Spleen (tissue), 11 donors: ENCODE results near the gene HNRNPA1. TPM values are rescaled to one million over a fixed set of nuclear protein-coding genes. Genes with fewer than 3 reads are reported as not detected.
"Not testable (repeated sequence)": the region's sequence is repeated elsewhere in the genome, so short reads cannot be mapped to it uniquely, and the experiment has no call there.

ENCODE experiments used
- DNase-seq: peaks from one replicate; pipeline ENCODE4 v3.0.0-alpha.2; 2020
- H3K27ac ChIP-seq, 8 donors: fragments of 200-600 bp; sonication (generic) in 7 of 8; 1 replicate in 4 of 8; 2 replicates in 4 of 8; pipeline versions ENCODE4 v1.5.0 to v1.8.0; 2016 to 2021; ENCODE audit warnings: inconsistent platforms in 4 of 8, mild to moderate bottlenecking in 4 of 8, moderate library complexity in 1 of 8
- H3K27me3 ChIP-seq, 7 donors: fragments of 200-600 bp; sonication (generic) in 6 of 7; replicated peaks in 1 of 7; 1 replicate in 4 of 7; 2 replicates in 3 of 7; pipeline versions ENCODE4 v1.5.0 to v1.8.0; 2016 to 2021; ENCODE audit warnings: inconsistent platforms in 3 of 7, mild to moderate bottlenecking in 1 of 7
- H3K36me3 ChIP-seq, 6 donors: fragments of 200-600 bp; sonication (generic) in 5 of 6; 1 replicate in 4 of 6; 2 replicates in 2 of 6; pipeline versions ENCODE4 v1.5.0 to v1.8.0; 2016 to 2021; ENCODE audit warnings: inconsistent platforms in 2 of 6
- H3K4me1 ChIP-seq, 6 donors: fragments of 200-600 bp; sonication (generic) in 5 of 6; 1 replicate in 3 of 6; 2 replicates in 3 of 6; pipeline versions ENCODE4 v1.5.0 to v1.8.0; 2016 to 2021; ENCODE audit warnings: inconsistent platforms in 3 of 6
- H3K4me3 ChIP-seq, 8 donors: fragments of 200-600 bp; sonication (generic) in 7 of 8; 1 replicate in 4 of 8; 2 replicates in 4 of 8; pipeline versions ENCODE4 v1.5.0 to v1.8.0; 2016 to 2021; ENCODE audit warnings: inconsistent platforms in 4 of 8, mild to moderate bottlenecking in 4 of 8, moderate library complexity in 2 of 8
- H3K9me3 ChIP-seq, 8 donors: fragments of 200-600 bp; sonication (generic) in 7 of 8; 1 replicate in 4 of 8; 2 replicates in 4 of 8; pipeline versions ENCODE4 v1.5.0 to v1.8.0; 2016 to 2021; ENCODE audit warnings: inconsistent platforms in 4 of 8
- POLR2A ChIP-seq, 3 donors: fragments of 450-650 bp; IDR thresholded peaks; one replicate each; pipeline ENCODE4 v1.5.1; 2017; ENCODE audit warnings: antibody characterized with exemption in 3 of 3, mild to moderate bottlenecking in 1 of 3
- POLR2AphosphoS5 ChIP-seq, 3 donors: sonication (generic); formaldehyde crosslinking; IDR thresholded peaks; one replicate each; pipeline ENCODE4 v1.5.1; 2017; ENCODE audit warnings: antibody characterized with exemption in 3 of 3
- WGBS, 5 donors: extraction: QIAGEN DNeasy Blood & Tissue Kit in 3 of 5; methylation state at CpG; one replicate each; pipeline versions ENCODE4 v1.1.5 to v1.1.7; 2013 to 2018; 5-methylcytosine and 5-hydroxymethylcytosine counted together
- intact Hi-C: fragments of 100-400 bp; cut with DNase I; formaldehyde crosslinking; loops from one replicate; pipeline ENCODE4 v1.15.0; 2023; ENCODE audit warnings: low total_unique reads
- polyA plus RNA-seq, 3 donors: library from polyadenylated mRNA; stranded (reverse); fragments of 200-250 nt; gene quantifications; one replicate each; pipeline ENCODE4 v1.2.1, GENCODE V29; 2013
- total RNA-seq, 7 donors: library from RNA; depleted of rRNA in 3 of 7; stranded (reverse); fragments of >200 nt in 3 of 7; fragmentation: NEBNext Ultra II Directional in 4 of 7; extraction: Animal tissue kit (Norgen Biotek cat#: 25700) in 4 of 7; gene quantifications; one replicate each; pipeline versions ENCODE4 v1.1.0 to v1.2.1, GENCODE V29; 2016 to 2021
- TF ChIP-seq, protein P1 (sequence below), 11 experiments: fragments of 200-600 bp in 7 of 11; fragments of 450-650 bp in 4 of 11; sonication (generic) in 4 of 11; IDR thresholded peaks in 8 of 11; conservative IDR thresholded peaks in 3 of 11; 1 replicate in 7 of 11; 2 replicates in 4 of 11; pipeline versions ENCODE4 v1.4.0 to v1.8.0; 2016 to 2021; ENCODE audit warnings: antibody characterized with exemption in 11 of 11, inconsistent platforms in 4 of 11, mild to moderate bottlenecking in 1 of 11
- donor health status: healthy with polysubstance abuse.
- donor health status: DM: no; HTN: no; CAD: no; lungs with moderate emphysema.
- donor health status: DM: no; HTN: no; CAD: no.
- donor health status: Bipolar disorder and iron deficiency.
- donor health status: healthy.
- donor health status: DM: no; HTN: no; CAD: no.
- donor health status: DM: yes; HTN: yes; CAD: no.

HNRNPA1 gene
- total and polyA plus RNA-seq, 10 donors = 511 to 1,168 (median 873) TPM

GRCh38 chr12:54321363-54321762, 40.8 kb downstream of the HNRNPA1 start:
- TF ChIP-seq POLR2A (IDR thresholded peaks at IDR 0.05) = no peak
- TF ChIP-seq, protein P1, sequence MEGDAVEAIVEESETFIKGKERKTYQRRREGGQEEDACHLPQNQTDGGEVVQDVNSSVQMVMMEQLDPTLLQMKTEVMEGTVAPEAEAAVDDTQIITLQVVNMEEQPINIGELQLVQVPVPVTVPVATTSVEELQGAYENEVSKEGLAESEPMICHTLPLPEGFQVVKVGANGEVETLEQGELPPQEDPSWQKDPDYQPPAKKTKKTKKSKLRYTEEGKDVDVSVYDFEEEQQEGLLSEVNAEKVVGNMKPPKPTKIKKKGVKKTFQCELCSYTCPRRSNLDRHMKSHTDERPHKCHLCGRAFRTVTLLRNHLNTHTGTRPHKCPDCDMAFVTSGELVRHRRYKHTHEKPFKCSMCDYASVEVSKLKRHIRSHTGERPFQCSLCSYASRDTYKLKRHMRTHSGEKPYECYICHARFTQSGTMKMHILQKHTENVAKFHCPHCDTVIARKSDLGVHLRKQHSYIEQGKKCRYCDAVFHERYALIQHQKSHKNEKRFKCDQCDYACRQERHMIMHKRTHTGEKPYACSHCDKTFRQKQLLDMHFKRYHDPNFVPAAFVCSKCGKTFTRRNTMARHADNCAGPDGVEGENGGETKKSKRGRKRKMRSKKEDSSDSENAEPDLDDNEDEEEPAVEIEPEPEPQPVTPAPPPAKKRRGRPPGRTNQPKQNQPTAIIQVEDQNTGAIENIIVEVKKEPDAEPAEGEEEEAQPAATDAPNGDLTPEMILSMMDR (IDR thresholded peaks at IDR 0.05 in 8 of 11, conservative IDR thresholded peaks at IDR 0.05 in 3 of 11) = no peak
- TF ChIP-seq POLR2AphosphoS5 (IDR thresholded peaks at IDR 0.05) = no peak
- DNase-seq = no peak
- H3K4me1 ChIP-seq = peaks cover 9 to 30% (median 17%) of the 10 kb centered on the region in 6 donors
- no peak overlapping the region for H3K4me3 ChIP-seq
- no peaks in the 10 kb centered on the region for H3K36me3 ChIP-seq
- whole genome bisulfite sequencing, 5 donors = 89 to 95% (median 91%) methylated on average over 5 of the region's 5 CpGs
- H3K27me3 ChIP-seq = no peaks in the 10 kb centered on the region
- no peak overlapping the region for H3K27ac ChIP-seq
- H3K9me3 ChIP-seq = no peaks in the 10 kb centered on the region
- intact Hi-C loops = no loop called here

- 0 to 1% (median 1%) methylated on average over 33 to 34 of the region's 34 CpGs for WGBS, 5 donors
- intact Hi-C loops = no loop called here
Observed at GRCh38 chr12:54324617-54325441, 44.3 kb downstream of the HNRNPA1 start, which contains the start of gene COPZ1. Gene COPZ1, plus strand, starts transcription at chr12:54325131. Its CDS starts 33 bp downstream, at chr12:54325164.

GRCh38 chr12:54325442-54326109, 45.0 kb downstream of the HNRNPA1 start:
- WGBS, 5 donors = 54 to 61% (median 55%) methylated on average over 22 of the region's 22 CpGs
- intact Hi-C loops = not testable (repeated sequence)
- peaks cover 23 to 71% (median 52%) of the 10 kb centered on the region in 6 donors for H3K4me1 ChIP-seq

More at GRCh38 chr12:54324617-54325441, 44.3 kb downstream of the HNRNPA1 start, which contains the start of gene COPZ1:
- H3K4me3 ChIP-seq = peak within 1 kb of the TSS; percentile 61 to 87 (median 74)
- no peaks in the 10 kb centered on the region for H3K9me3 ChIP-seq
- peaks cover 22 to 64% (median 45%) of the 10 kb centered on the region in 6 donors for H3K4me1 ChIP-seq
- H3K27me3 ChIP-seq = no peaks in the 10 kb centered on the region
- H3K27ac ChIP-seq = peak within 1 kb of the TSS; percentile 82 to 92 (median 86)
- peak; percentile 96 for DNase-seq
- H3K36me3 ChIP-seq = peaks cover 0 to 13% (median 6%) of the 10 kb centered on the region in 6 donors
- TF ChIP-seq, protein P1 (IDR thresholded peaks at IDR 0.05 in 8 of 11, conservative IDR thresholded peaks at IDR 0.05 in 3 of 11) = peak; percentile 60 to 88 (median 76)
- peak in 2 of 3 donors; percentile 5 to 16 for TF ChIP-seq POLR2A (IDR thresholded peaks at IDR 0.05)
- TF ChIP-seq POLR2AphosphoS5 (IDR thresholded peaks at IDR 0.05) = peak; percentile 87 to 92 (median 89)

DNA sequence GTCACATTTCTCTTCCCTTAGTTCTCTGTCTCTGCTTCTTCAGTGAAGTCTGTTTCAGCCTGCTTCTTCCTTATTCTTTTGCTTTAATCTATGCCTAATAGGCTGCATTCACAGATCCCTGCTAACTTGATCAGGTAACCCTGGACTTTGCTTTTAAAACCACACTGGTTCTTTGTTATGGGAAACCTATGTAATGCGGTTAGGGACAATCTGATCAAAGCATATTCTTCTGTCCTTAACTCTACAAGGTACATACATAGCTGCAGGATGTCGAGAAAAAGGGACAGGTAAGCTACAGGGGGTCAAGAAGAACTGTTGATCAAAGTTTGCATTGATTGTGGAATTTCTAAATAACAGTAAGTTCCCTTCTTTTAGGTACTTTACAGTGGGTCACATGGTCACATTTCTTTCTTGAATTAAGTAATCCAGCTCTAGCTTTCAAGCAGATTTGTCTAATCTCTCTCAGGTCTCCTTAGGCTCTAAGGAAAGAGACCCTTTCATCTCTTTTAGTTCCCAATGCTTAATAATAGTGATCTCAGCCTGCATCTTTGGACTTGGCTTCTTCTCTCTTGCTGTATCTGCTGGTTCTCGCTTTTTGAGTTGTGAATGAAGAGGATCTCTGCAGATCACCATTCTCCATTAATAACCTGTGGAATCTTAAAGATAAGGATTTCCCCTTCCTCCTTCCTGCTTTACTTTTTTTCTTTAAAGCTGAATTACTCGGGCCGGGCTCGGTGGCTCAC, 48.2 kb downstream of the HNRNPA1 start:
- WGBS, 5 donors = 84 to 91% (median 87%) methylated on average over 6 of the region's 6 CpGs
- peaks cover 37 to 94% (median 69%) of the 10 kb centered on the region in 6 donors for H3K4me1 ChIP-seq
- H3K4me3 ChIP-seq = no peak overlapping the region
- intact Hi-C loops = no loop called here
- H3K27ac ChIP-seq = peak overlapping the region in 3 of 8 donors; percentile 36 to 66 (median 46)
- no peaks in the 10 kb centered on the region for H3K9me3 ChIP-seq
- TF ChIP-seq POLR2AphosphoS5 (IDR thresholded peaks at IDR 0.05) (no peak), POLR2A (IDR thresholded peaks at IDR 0.05) (no peak)
- TF ChIP-seq, protein P1 (IDR thresholded peaks at IDR 0.05 in 8 of 11, conservative IDR thresholded peaks at IDR 0.05 in 3 of 11) = no peak
- H3K27me3 ChIP-seq = no peaks in the 10 kb centered on the region
- no peak for DNase-seq
- peaks cover 0 to 30% (median 7%) of the 10 kb centered on the region in 6 donors for H3K36me3 ChIP-seq

More at GRCh38 chr12:54325442-54326109, 45.0 kb downstream of the HNRNPA1 start:
- H3K27me3 ChIP-seq, H3K9me3 ChIP-seq, DNase-seq: not testable (repeated sequence)
- peak overlapping the region; percentile 61 to 87 (median 74) for H3K4me3 ChIP-seq
- H3K36me3 ChIP-seq = peaks cover 0 to 19% (median 7%) of the 10 kb centered on the region in 6 donors
- peak overlapping the region; percentile 82 to 92 (median 86) for H3K27ac ChIP-seq
